HL-60 (cell line): Measurements from ENCODE around the gene CHRDL2.

ENCODE experiments used
- CTCF ChIP-seq: IDR thresholded peaks from one replicate; pipeline ENCODE4 v1.5.1; 2011; ENCODE audit warnings: low read length, control low read depth, inconsistent platforms; ENCODE audit not compliant: insufficient read depth
- GABPA ChIP-seq: IDR thresholded peaks from 2 replicates; pipeline ENCODE4 v1.6.1; 2012; ENCODE audit warnings: low read depth
- POLR2AphosphoS5 ChIP-seq: IDR thresholded peaks from 2 replicates; pipeline ENCODE4 v1.6.1; 2012; ENCODE audit warnings: low read depth

- no peak for TF ChIP-seq CTCF
- no peak for TF ChIP-seq POLR2AphosphoS5
- no peak for TF ChIP-seq GABPA
Observed at GRCh38 chr11:74723511-74723910, 7.7 kb downstream of the CHRDL2 start.
